Nephron progenitor cell (in vitro differentiated cells): Measurements from ENCODE around the gene CNTN5.

Experiments
- DNase-seq: peaks from one replicate; pipeline ENCODE4 v3.0.0; 2021
- H3K27ac Mint-ChIP-seq: 2 replicates; pipeline ENCODE4 v1.8.0; 2021; ENCODE audit warnings: mild to moderate bottlenecking, moderate library complexity, mixed read lengths
- H3K27me3 Mint-ChIP-seq: 2 replicates; pipeline ENCODE4 v1.8.0; 2021; ENCODE audit warnings: mild to moderate bottlenecking, low read depth, mixed read lengths; ENCODE audit not compliant: poor library complexity
- H3K36me3 Mint-ChIP-seq: 2 replicates; pipeline ENCODE4 v1.8.0; 2021; ENCODE audit warnings: low read depth, mixed read lengths
- H3K4me1 Mint-ChIP-seq: 2 replicates; pipeline ENCODE4 v1.8.0; 2021; ENCODE audit warnings: mixed read lengths
- H3K4me3 Mint-ChIP-seq: 2 replicates; pipeline ENCODE4 v1.8.0; 2021; ENCODE audit warnings: mild to moderate bottlenecking, moderate library complexity, mixed read lengths
- H3K9me3 Mint-ChIP-seq: 2 replicates; pipeline ENCODE4 v1.8.0; 2021; ENCODE audit warnings: mild to moderate bottlenecking, moderate library complexity, mixed read lengths
- CTCF ChIP-seq: fragments of 200-600 bp; sonication (generic); IDR thresholded peaks from 2 replicates; pipeline ENCODE4 v1.5.0; 2021; ENCODE audit warnings: antibody characterized with exemption

Gene CNTN5

GRCh38 chr11:99988471-99988837 lies 967.7 kb downstream of the CNTN5 start:
- Mint-ChIP-seq H3K4me3 (no peak overlapping the region), H3K27me3 (no peaks in the 10 kb centered on the region), H3K36me3 (no peaks in the 10 kb centered on the region), H3K9me3 (no peaks in the 10 kb centered on the region), H3K4me1 (peaks cover 12% of the 10 kb centered on the region), H3K27ac (no peak overlapping the region)
- DNase-seq: no peak
- no peak for TF ChIP-seq CTCF

GRCh38 chr11:100003985-100004384 lies 983.2 kb downstream of the CNTN5 start:
- TF ChIP-seq CTCF: no peak
- no peaks in the 10 kb centered on the region for H3K27me3 Mint-ChIP-seq
- H3K4me3 Mint-ChIP-seq: no peak overlapping the region
- H3K4me1 Mint-ChIP-seq: no peaks in the 10 kb centered on the region
- DNase-seq: no peak
- H3K27ac Mint-ChIP-seq: no peak overlapping the region
- H3K9me3 Mint-ChIP-seq: peaks cover 14% of the 10 kb centered on the region
- H3K36me3 Mint-ChIP-seq: no peaks in the 10 kb centered on the region

- no peak for TF ChIP-seq CTCF
- H3K27ac Mint-ChIP-seq: no peak overlapping the region
- DNase-seq: no peak
- no peaks in the 10 kb centered on the region for H3K4me1 Mint-ChIP-seq
- H3K27me3 Mint-ChIP-seq: no peaks in the 10 kb centered on the region
- peaks cover 14% of the 10 kb centered on the region for H3K9me3 Mint-ChIP-seq
- H3K4me3 Mint-ChIP-seq: no peak overlapping the region
- no peaks in the 10 kb centered on the region for H3K36me3 Mint-ChIP-seq
These were observed 983.8 kb downstream of the CNTN5 start for GRCh38 chr11:100004541-100004940.

- H3K27ac Mint-ChIP-seq: no peak overlapping the region
- no peak for TF ChIP-seq CTCF
- no peak for DNase-seq
- no peak overlapping the region for H3K4me3 Mint-ChIP-seq
- no peaks in the 10 kb centered on the region for H3K9me3 Mint-ChIP-seq
- no peaks in the 10 kb centered on the region for H3K4me1 Mint-ChIP-seq
- no peaks in the 10 kb centered on the region for H3K27me3 Mint-ChIP-seq
- no peaks in the 10 kb centered on the region for H3K36me3 Mint-ChIP-seq
These were observed 987.7 kb downstream of the CNTN5 start for GRCh38 chr11:100008417-100008816.

GRCh38 chr11:100009728-100010127 lies 989.0 kb downstream of the CNTN5 start:
- Mint-ChIP-seq H3K27me3 (no peaks in the 10 kb centered on the region), H3K27ac (no peak overlapping the region), H3K36me3 (no peaks in the 10 kb centered on the region), H3K9me3 (no peaks in the 10 kb centered on the region), H3K4me3 (no peak overlapping the region), H3K4me1 (no peaks in the 10 kb centered on the region)
- TF ChIP-seq CTCF: no peak
- DNase-seq: no peak

GRCh38 chr11:100010393-100010792 lies 989.6 kb downstream of the CNTN5 start:
- DNase-seq: no peak
- Mint-ChIP-seq H3K36me3 (no peaks in the 10 kb centered on the region), H3K27me3 (no peaks in the 10 kb centered on the region), H3K4me3 (no peak overlapping the region), H3K27ac (no peak overlapping the region), H3K4me1 (no peaks in the 10 kb centered on the region), H3K9me3 (no peaks in the 10 kb centered on the region)
- no peak for TF ChIP-seq CTCF
